GM04504 (cell line): Measurements from ENCODE around the gene DAPK2.

Experiments
- DNase-seq: peaks from one replicate; pipeline ENCODE4 v3.0.0-alpha.2; 2012; ENCODE audit warnings: low read depth

The DAPK2 gene

DNA sequence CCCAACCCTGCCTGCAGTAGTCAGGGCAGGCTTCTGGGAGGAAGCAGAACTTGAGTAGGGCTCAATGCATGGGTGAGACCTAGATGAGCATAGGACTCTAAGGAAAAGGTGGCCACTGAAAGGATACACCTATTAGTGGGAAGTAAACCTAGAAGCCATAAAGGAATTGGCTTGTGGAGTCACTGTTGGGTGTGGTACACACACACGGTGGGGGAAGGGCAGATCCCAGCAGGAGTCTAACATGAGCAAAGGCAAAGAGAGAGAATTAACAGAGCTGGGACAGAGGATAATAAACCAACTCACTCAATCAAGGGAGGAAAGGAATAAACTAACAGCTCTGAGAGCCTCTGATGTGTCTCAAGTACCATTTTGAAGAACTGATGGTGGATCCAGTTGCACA, 23.1 kb downstream of the DAPK2 start:
- DNase-seq = no peak

GRCh38 chr15:64022571-64022970, 23.7 kb downstream of the DAPK2 start:
- DNase-seq = no peak

DNA sequence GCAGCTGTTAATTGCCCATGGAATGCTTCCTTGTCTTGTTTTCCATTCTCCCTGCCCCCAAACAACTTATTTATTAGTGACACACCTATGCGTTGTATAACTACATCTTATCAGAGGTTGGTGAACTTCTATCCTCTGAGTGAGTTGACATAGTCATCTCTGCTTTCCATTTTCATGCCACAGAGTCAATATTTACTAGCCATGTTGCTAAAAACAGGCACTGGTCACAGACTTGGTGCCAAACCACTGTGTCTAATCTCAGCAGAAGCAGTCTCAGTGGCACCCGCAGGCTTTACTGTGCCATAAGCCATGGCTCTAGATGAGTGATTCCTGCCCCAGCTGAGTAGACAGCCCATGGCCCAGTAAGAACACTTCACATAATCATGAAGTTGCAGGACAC, 26.5 kb downstream of the DAPK2 start:
- no peak for DNase-seq

DNA sequence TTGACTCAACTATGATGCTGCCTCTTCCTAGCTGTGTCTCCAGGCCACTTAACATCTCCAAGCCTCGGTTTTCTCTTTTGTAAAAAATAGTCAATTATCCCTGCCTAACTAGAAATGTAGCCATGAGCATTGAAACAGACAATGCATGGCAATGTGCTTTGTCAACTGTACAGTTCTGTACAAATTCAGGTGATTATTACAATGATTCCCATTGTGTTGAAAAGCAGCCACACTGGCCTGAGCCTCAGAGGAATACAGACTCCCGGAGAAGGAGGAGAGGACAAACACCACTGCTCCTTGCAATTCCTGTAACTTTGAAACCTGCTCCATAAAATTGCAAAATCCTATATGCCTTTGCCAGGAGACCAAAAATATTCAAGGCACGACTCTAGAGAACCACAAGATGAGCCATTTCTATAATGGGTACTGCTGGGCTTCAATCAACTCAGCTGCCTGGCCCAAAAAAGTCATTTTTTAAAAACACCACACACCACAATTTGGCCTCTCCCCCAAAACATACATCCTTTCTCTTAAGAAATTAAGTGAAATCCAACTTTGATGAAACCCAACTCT, 28.6 kb downstream of the DAPK2 start:
- no peak for DNase-seq

DNA sequence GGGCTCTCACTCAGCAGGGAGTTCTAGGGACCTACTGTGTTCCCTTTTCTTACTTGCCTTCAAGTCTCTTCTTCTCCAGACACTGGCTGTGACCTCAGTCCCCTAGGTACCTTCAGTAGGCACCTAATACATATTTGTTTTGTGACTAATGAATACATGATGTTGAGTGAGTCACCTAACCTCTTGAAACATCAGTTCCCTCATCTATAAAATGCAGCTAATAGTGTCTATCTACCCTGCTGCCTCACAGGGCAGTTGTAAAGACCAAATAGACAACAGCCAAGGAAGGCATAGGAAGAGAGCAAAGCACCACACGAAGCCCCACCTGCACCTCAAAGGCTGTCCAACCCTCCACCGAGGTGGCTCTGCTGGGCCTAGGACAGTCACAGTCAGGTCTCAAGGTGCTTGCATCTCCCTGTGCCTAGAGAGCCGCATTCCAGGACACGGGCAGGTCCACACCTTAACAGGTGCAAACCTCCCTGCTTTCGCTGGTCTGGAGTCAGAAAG, 29.1 kb downstream of the DAPK2 start:
- no peak for DNase-seq

- no peak for DNase-seq
Observed at GRCh38 chr15:64016257-64016656, 30.0 kb downstream of the DAPK2 start.

- DNase-seq = no peak
Observed at GRCh38 chr15:64014995-64015394, 31.3 kb downstream of the DAPK2 start.

- DNase-seq = no peak
Observed at GRCh38 chr15:64013179-64014062, 32.9 kb downstream of the DAPK2 start.

DNA sequence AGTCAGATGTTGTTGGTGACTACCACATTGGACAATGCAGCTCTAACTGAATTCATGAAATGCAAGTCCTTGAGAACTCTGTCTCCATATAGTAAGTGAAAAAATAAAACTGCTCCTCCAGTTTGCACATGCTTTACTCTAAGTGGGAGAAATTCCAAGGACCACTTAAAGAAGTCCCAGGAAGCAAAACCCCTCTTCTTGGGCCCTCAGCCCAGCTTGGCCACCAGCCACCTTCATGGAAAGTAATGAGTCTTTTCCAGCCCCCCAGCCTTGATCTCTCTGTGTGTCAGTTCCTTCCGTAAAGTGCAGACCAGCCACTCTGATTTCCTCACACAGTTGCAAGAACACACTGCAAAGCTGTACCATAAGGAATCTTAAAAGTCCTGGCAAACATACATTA, 34.5 kb downstream of the DAPK2 start:
- DNase-seq = no peak

DNA sequence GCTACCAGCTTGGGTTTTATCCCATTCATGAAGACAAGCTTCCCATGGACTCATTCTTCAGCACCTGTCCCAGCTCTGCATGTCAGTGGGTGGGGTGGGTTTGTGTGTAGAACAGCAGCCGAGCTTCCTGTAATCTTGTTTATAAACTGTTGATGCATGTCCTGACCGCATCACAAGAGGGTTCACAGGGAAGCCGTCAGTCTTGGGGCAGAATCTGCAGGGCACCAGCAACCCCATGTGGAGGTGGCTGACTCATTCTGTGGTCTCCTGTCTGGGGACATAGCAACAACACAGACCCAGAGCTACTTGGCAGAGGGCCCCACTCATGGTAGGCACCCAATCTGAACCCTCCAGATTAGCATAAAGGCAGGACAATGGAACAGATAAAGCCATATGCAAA, 35.6 kb downstream of the DAPK2 start:
- no peak for DNase-seq

DNA sequence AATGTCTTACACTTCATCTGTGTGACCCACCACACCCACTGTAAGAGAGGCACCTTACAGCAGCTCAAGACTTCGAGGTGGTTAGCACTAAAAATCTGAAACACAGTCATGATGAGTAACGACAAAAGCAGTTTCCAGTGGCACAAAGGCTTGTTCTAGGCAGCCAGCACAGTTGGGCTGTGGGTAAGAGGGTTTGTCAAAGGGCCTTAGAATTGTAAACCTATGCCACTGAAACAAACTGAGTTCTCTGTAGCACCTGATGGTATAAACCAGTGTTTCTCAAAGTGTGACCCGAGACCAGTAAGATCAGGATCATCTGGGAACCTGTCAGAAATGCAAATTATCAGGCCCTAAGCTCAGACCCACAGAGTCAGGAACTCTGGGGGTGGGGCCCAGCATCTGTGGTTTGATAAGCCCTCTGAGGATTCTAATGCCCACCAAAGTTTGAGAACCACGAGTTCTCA, 36.5 kb downstream of the DAPK2 start:
- no peak for DNase-seq

DNA sequence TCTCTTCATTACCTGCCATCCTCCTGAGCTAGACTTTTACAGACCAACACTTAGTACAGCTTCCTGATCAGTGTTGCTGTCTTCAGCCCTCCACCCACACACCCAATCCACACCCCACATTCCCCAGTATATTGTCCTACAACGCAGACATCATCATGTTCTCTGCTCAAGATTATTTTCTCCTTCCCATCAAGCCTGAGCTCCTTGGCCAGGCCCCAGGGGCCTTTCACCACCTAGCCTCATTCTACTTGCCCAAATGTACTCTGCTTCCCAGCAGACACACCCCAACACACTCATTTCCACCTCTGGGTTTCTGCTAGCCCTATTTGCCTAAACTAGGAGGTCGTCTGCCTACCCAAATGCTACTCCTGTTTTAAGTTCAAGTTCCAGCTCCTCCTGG, 37.0 kb downstream of the DAPK2 start:
- no peak for DNase-seq

DNA sequence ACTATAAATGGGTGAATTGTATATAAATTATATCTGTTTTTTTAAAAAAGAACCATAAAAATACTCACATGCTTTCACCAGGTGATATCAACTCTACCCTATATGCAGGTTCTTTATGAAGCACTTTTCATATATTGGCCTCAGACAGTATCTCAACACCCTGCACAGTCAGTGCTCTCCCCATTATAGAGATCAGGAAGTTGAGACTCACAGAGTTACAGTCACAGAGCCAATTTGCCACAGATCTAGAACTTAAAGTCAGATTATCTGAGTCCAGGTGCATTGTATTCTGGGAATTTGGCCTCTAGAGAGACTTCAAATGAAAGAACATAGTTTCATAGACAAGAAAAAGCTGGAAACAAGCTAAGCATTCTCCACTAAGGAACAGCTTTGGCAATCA, 38.1 kb downstream of the DAPK2 start:
- DNase-seq = no peak

DNA sequence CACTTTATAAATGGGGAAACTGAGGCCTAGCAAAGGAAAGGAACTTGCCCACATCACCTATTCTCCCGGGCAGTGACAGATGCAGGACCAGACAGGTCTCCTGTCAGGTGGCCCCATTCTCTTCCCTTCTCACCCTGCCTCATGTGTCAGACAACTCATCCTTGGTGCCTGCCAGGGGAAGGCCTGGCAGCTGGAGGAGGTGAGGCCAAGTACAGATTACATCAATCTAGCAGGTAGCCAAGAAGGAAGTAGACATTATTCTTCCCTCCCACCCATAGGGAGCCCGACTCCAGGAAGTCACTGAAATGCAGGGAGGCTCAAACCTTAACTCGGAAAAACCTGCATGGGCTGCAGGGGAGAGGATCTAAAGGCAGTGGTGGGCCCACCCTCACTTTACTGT, 39.6 kb downstream of the DAPK2 start:
- no peak for DNase-seq

DNA sequence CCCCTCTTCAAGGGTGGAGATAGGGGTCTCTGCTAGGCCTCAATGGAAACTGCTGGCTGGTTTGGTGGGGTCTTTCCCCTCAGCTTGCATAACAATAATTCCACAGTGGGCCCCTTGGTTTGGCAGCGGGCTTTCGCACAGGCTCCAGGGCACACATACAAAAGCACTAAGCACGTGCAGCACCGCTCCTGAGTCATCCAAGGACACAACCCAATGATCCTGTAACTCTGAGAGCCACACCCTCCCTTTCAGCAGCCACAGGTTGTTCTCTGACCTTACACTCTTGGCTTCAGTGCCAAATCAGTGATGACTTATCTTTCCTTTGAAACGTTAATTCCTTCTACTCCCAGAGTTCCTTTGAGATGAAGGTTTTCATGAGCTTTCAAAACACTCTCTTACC, 41.7 kb downstream of the DAPK2 start:
- no peak for DNase-seq

DNA sequence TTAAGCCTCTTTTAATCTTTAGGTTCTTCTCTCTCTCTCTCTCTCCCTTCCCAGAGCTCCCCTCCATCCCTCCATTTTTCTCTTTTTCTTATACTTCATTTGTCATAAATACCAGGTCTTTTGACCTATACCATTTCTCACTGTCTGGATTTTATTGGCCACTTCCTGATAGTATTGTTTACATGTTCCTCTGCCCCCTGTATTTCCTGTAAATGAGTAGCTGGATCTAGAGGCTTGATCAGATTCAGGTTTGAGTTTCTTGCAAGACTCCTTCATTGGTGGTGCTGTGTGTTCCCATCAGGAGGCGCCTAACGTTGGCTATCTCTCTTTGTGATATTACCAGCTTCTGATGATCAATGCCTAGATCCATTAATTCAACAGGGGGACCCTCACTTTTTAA, 42.2 kb downstream of the DAPK2 start:
- no peak for DNase-seq

DNA sequence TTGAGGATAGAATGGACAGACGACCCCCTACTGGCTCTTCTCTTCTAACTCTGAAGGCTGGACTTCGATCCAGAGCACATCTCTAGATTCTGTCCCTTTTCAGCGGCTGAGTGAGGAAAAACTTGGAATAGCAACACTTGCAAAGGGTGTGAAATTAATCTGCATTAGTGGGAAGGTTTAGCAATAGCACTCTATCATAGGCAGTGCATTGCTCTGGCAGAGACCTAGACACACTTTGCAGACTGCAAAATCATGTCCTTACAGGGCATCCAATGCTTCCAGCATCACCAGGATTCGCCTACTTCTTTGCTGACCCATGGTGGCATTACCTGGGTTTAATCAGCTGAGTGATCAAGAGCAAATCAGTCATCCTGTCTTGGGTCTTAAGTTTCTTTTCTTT, 43.1 kb downstream of the DAPK2 start:
- no peak for DNase-seq

- DNase-seq = no peak
Observed at GRCh38 chr15:64001148-64001547, 45.1 kb downstream of the DAPK2 start.

DNA sequence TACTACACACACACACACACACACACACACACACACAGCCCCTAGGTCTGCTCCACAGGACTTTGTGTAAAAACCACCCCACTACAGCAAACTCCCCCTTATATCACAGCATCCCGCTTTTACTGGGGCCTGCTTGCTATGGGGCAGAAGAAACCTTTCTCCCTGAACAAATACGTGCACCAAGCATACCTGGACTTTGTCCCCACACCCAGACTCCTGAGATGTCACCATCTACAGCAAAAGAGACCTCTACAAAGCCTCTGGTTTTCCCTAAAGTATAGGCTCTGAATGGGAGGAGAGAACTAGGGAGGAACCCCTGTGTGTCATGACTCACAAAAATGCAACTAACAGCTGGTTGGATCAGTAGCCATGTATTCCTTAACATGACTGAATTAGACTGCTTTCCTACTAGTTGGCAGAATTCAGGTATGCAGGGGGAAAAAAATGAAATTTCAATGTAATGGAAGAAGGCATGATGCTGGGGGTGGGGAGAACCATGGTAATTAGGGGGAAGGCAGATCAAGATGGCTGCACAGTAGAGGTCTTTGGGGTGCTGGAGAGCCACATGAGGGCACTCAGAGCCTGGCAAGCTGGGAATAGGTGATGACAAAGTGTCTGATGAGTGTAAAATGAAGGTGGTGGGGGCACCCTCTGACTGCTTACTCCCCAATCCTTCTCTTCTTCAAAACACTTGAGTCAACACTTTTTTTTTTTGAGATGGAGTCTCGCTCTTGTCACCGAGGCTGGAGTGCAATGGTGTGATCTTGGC, 45.9 kb downstream of the DAPK2 start:
- DNase-seq = no peak

DNA sequence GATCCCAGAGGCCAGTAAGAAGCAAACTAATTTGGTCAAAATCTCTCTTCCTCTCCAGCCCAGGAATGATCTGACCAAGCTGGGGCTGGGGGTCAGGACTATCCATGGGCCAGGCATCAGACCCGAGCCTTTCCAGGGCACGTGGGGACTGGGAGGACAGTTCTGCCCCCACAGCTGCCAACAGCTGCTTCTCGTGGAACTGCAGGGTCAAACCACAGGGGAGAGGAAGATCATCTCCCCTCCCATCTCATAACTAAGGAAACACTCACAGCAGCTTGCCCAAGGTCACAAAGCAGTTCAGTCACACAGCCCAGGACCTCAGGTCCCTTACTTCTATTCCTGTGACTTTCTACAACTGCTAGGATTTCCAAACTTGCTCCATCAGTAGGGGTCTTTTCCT, 47.1 kb downstream of the DAPK2 start:
- DNase-seq = no peak

GRCh38 chr15:63998489-63998888, 47.8 kb downstream of the DAPK2 start:
- no peak for DNase-seq

- no peak for DNase-seq
Observed at GRCh38 chr15:63997715-63998442, 48.4 kb downstream of the DAPK2 start.
